ENCODE data around the gene CEACAM21. TPM values are rescaled to one million over a fixed set of nuclear protein-coding genes. Genes with fewer than 3 reads are reported as not detected.

CEACAM21 gene
- polyA plus RNA-seq, 1 of the 3 experiments (the other 2 are of a cell fraction) = not detected

GRCh38 chr19:41589371-41589770, 13.4 kb downstream of the CEACAM21 start:
- CTCF ChIA-PET = interaction anchor here (1.9 kb wide), 1 partner anchor 8 kb away, joined by 6 read pairs; no protein-coding TSS in a partner anchor

GRCh38 chr19:41590936-41591335, 15.0 kb downstream of the CEACAM21 start:
- H3K79me2 ChIP-seq (ENCODE audit: insufficient read depth) = no peaks in the 10 kb centered on the region
- H3K4me2 ChIP-seq = no peak overlapping the region
- H3K4me3 ChIP-seq (ENCODE audit: low read depth in 2 of 2, low read length in 1 of 2) = no peak overlapping the region
- no peak for DNase-seq
- H3K36me3 ChIP-seq (replicated peaks in 1 of 2; ENCODE audit: control insufficient read depth in 1 of 2, insufficient read depth in 2 of 2, low read length in 1 of 2) = no peaks in the 10 kb centered on the region
- TF ChIP-seq IRF3 (IDR thresholded peaks at IDR 0.05; ENCODE audit: low read depth, low read length) (no peak), NFIC (IDR thresholded peaks at IDR 0.05; ENCODE audit: borderline replicate concordance) (no peak), CTCF (IDR thresholded peaks at IDR 0.05) (no peak), MEF2A (IDR thresholded peaks at IDR 0.05; ENCODE audit: borderline replicate concordance, low read depth) (no peak), RCOR1 (IDR thresholded peaks at IDR 0.05; ENCODE audit: low read length) (no peak), TEAD4 (IDR thresholded peaks at IDR 0.05; ENCODE audit: borderline replicate concordance, insufficient read depth) (no peak), USF2 (IDR thresholded peaks at IDR 0.05; ENCODE audit: borderline replicate concordance, low read depth, low read length) (no peak), GATA2 (CRISPR knock-in tag; IDR thresholded peaks at IDR 0.05) (no peak), FOXM1 (IDR thresholded peaks at IDR 0.05; ENCODE audit: low read depth) (no peak), MAX (IDR thresholded peaks at IDR 0.05; ENCODE audit: low read depth) (no peak), ZBTB33 (IDR thresholded peaks at IDR 0.05; ENCODE audit: borderline replicate concordance, low read depth) (no peak), FOXJ3 (CRISPR knock-in tag; IDR thresholded peaks at IDR 0.05) (no peak), EP300 (IDR thresholded peaks at IDR 0.05; ENCODE audit: borderline replicate concordance in 1 of 2, low read depth in 1 of 2, low read length in 1 of 2) (no peak), POLR2AphosphoS5 (IDR thresholded peaks at IDR 0.05; ENCODE audit: low read depth, low read length) (no peak), MXI1 (IDR thresholded peaks at IDR 0.05; ENCODE audit: low read depth, low read length) (no peak)
- no peaks in the 10 kb centered on the region for H3K9me3 ChIP-seq
- no peaks in the 10 kb centered on the region; the same call in 1 of the 2 replicates for H3K27me3 ChIP-seq (ENCODE audit: insufficient read depth)
- CTCF ChIA-PET = no interaction called here
- H3K4me1 ChIP-seq (ENCODE audit: control insufficient read depth in 1 of 2, insufficient read depth in 2 of 2, low read depth in 1 of 2, low read length in 1 of 2) = no peaks in the 10 kb centered on the region
- POLR2A ChIA-PET = no interaction called here
- no peaks in the 10 kb centered on the region for H3K9me2 ChIP-seq
- H3K9ac ChIP-seq = no peak overlapping the region
- no peaks in the 10 kb centered on the region for H4K20me1 ChIP-seq (ENCODE audit: insufficient read depth)
- no peaks in the 10 kb centered on the region for H3F3A ChIP-seq (replicated peaks; ENCODE audit: insufficient read depth)
- H3K27ac ChIP-seq (ENCODE audit: low read depth in 2 of 2, low read length in 1 of 2) = no peak overlapping the region
- H2AFZ ChIP-seq (ENCODE audit: low read depth) = no peak overlapping the region

More at GRCh38 chr19:41589371-41589770, 13.4 kb downstream of the CEACAM21 start:
- POLR2A ChIA-PET = no interaction called here
- no peak for TF ChIP-seq SIN3A (IDR thresholded peaks at IDR 0.05; ENCODE audit: borderline replicate concordance, low read depth, low read length)
- TF ChIP-seq JUND (IDR thresholded peaks at IDR 0.05) = no peak
- TF ChIP-seq RXRA (IDR thresholded peaks at IDR 0.05; ENCODE audit: borderline replicate concordance, low read depth) = no peak
- no peak for TF ChIP-seq FOSL2 (IDR thresholded peaks at IDR 0.05; ENCODE audit: borderline replicate concordance, low read depth)
- TF ChIP-seq FOXJ3 (CRISPR knock-in tag; IDR thresholded peaks at IDR 0.05) = no peak
- TF ChIP-seq NRF1 (IDR thresholded peaks at IDR 0.05; ENCODE audit: low read depth, low read length) = no peak
- no peak for TF ChIP-seq RCOR1 (IDR thresholded peaks at IDR 0.05; ENCODE audit: low read length)
- no peak for TF ChIP-seq GATA2 (CRISPR knock-in tag; IDR thresholded peaks at IDR 0.05)
- TF ChIP-seq SMC3 (IDR thresholded peaks at IDR 0.05; ENCODE audit: low read depth, low read length) = no peak
- no peak for TF ChIP-seq IRF3 (IDR thresholded peaks at IDR 0.05; ENCODE audit: low read depth, low read length)
- TF ChIP-seq TAF1 (IDR thresholded peaks at IDR 0.05; ENCODE audit: borderline replicate concordance, low read depth, low read length) = no peak
- Histone ChIP-seq H3K9me3 (no peaks in the 10 kb centered on the region), H3K9me2 (no peaks in the 10 kb centered on the region), H3F3A (replicated peaks; ENCODE audit: insufficient read depth) (no peaks in the 10 kb centered on the region), H2AFZ (ENCODE audit: low read depth) (no peak overlapping the region), H3K4me1 (ENCODE audit: control insufficient read depth in 1 of 2, insufficient read depth in 2 of 2, low read depth in 1 of 2, low read length in 1 of 2) (no peaks in the 10 kb centered on the region), H3K79me2 (ENCODE audit: insufficient read depth) (no peaks in the 10 kb centered on the region), H3K27me3 (ENCODE audit: insufficient read depth) (no peaks in the 10 kb centered on the region), H3K4me3 (ENCODE audit: low read depth in 2 of 2, low read length in 1 of 2) (no peak overlapping the region), H3K27ac (ENCODE audit: low read depth in 2 of 2, low read length in 1 of 2) (no peak overlapping the region), H3K36me3 (replicated peaks in 1 of 2; ENCODE audit: control insufficient read depth in 1 of 2, insufficient read depth in 2 of 2, low read length in 1 of 2) (no peaks in the 10 kb centered on the region), H4K20me1 (ENCODE audit: insufficient read depth) (no peaks in the 10 kb centered on the region), H3K4me2 (no peak overlapping the region), H3K9ac (no peak overlapping the region)
- no peak for DNase-seq
- WGBS (ENCODE audit: low lambda C conversion rate) = 0% methylated on average over 1 of the region's 2 CpGs
